ENCODE results near the gene C1orf53. TPM values are rescaled to one million over a fixed set of nuclear protein-coding genes. Genes with fewer than 3 reads are reported as not detected.

Gene C1orf53
- polyA plus RNA-seq, 4 donors: 1.8 to 3.4 (median 2.6) TPM

GRCh38 chr1:197907846-197908616 is 5.6 kb downstream of the C1orf53 start:
- no peak for DNase-seq (ENCODE audit: low read depth in 4 of 4, low spot score in 3 of 4)

GRCh38 chr1:197908716-197909220 is 6.3 kb downstream of the C1orf53 start:
- no peak for DNase-seq (ENCODE audit: low read depth in 4 of 4, low spot score in 3 of 4)

- DNase-seq (ENCODE audit: low read depth in 4 of 4, low spot score in 3 of 4): no peak
Observed at GRCh38 chr1:197909384-197909783, 7.0 kb downstream of the C1orf53 start.

- no peak for DNase-seq (ENCODE audit: low read depth in 4 of 4, low spot score in 3 of 4)
Observed at GRCh38 chr1:197910120-197910991, 7.9 kb downstream of the C1orf53 start.

- no peak for DNase-seq (ENCODE audit: low read depth in 4 of 4, low spot score in 3 of 4)
Observed at GRCh38 chr1:197911111-197911856, 8.9 kb downstream of the C1orf53 start.

- DNase-seq (ENCODE audit: low read depth in 4 of 4, low spot score in 3 of 4): no peak
Observed at GRCh38 chr1:197911857-197912696, 9.6 kb downstream of the C1orf53 start.

GRCh38 chr1:197912739-197913494 is 10.5 kb downstream of the C1orf53 start:
- no peak for DNase-seq (ENCODE audit: low read depth in 4 of 4, low spot score in 3 of 4)

- DNase-seq (ENCODE audit: low read depth in 4 of 4, low spot score in 3 of 4): no peak
Observed at GRCh38 chr1:197913495-197914276, 11.3 kb downstream of the C1orf53 start.

GRCh38 chr1:197914510-197914909 is 12.1 kb downstream of the C1orf53 start:
- DNase-seq (ENCODE audit: low read depth in 4 of 4, low spot score in 3 of 4): no peak

- DNase-seq (ENCODE audit: low read depth in 4 of 4, low spot score in 3 of 4): no peak
Observed at GRCh38 chr1:197915260-197915861, 12.9 kb downstream of the C1orf53 start.

- no peak for DNase-seq (ENCODE audit: low read depth in 4 of 4, low spot score in 3 of 4)
Observed at GRCh38 chr1:197915862-197916499, 13.6 kb downstream of the C1orf53 start.

GRCh38 chr1:197916500-197916983 is 14.1 kb downstream of the C1orf53 start:
- DNase-seq (ENCODE audit: low read depth in 4 of 4, low spot score in 3 of 4): no peak

GRCh38 chr1:197917805-197918651 is 15.6 kb downstream of the C1orf53 start:
- no peak for DNase-seq (ENCODE audit: low read depth in 4 of 4, low spot score in 3 of 4)

- DNase-seq (ENCODE audit: low read depth in 4 of 4, low spot score in 3 of 4): no peak
Observed at GRCh38 chr1:197918807-197919345, 16.4 kb downstream of the C1orf53 start.

GRCh38 chr1:197919346-197920066 is 17.1 kb downstream of the C1orf53 start:
- no peak for DNase-seq (ENCODE audit: low read depth in 4 of 4, low spot score in 3 of 4)

- no peak for DNase-seq (ENCODE audit: low read depth in 4 of 4, low spot score in 3 of 4)
Observed at GRCh38 chr1:197920067-197920396, 17.6 kb downstream of the C1orf53 start.

All from left renal pelvis (tissue), 4 donors.